SU-DHL-6 (cell line): Measurements from ENCODE around the gene CADM2.

ENCODE experiments used
- H2AFZ ChIP-seq: fragments of 200-600 bp; sonication (generic); 2 replicates; pipeline ENCODE4 v1.6.1; 2014; ENCODE audit warnings: low read depth, mild to moderate bottlenecking, moderate library complexity, mixed read lengths, antibody characterized with exemption, low read length; ENCODE audit not compliant: severe bottlenecking
- H3F3A ChIP-seq: fragments of 200-600 bp; shearing (Covaris generic); 2 replicates; pipeline ENCODE4 v1.6.0; 2016; ENCODE audit warnings: antibody characterized with exemption, mild to moderate bottlenecking; ENCODE audit not compliant: insufficient read depth
- H3K27ac ChIP-seq: fragments of 200-600 bp; sonication (generic); 2 replicates; pipeline ENCODE4 v1.5.1; 2016; ENCODE audit warnings: low read depth, mild to moderate bottlenecking, low read length, moderate library complexity, mixed read lengths
- H3K27me3 ChIP-seq: fragments of 200-600 bp; sonication (generic), shearing (Covaris generic); 2 replicates; pipeline ENCODE4 v1.6.0; 2014; ENCODE audit warnings: mild to moderate bottlenecking, low read length
- H3K36me3 ChIP-seq: fragments of 200-600 bp; sonication (generic); 2 replicates; pipeline ENCODE4 v1.6.1; 2014; ENCODE audit warnings: mild to moderate bottlenecking, low read length, mixed read lengths
- H3K4me2 ChIP-seq: fragments of 300-600, 200-600 bp; shearing (Covaris generic), sonication (generic); 2 replicates; pipeline ENCODE4 v1.6.0; 2014; ENCODE audit warnings: low read length, low read depth, mild to moderate bottlenecking; ENCODE audit not compliant: poor library complexity, severe bottlenecking
- H3K4me3 ChIP-seq: fragments of 200-600 bp; sonication (generic); 2 replicates; pipeline ENCODE4 v1.5.1; 2014; ENCODE audit warnings: antibody characterized with exemption, low read length, mild to moderate bottlenecking, mixed read lengths; ENCODE audit not compliant: insufficient read depth, poor library complexity, severe bottlenecking
- H3K79me2 ChIP-seq: fragments of 200-600 bp; sonication (generic); 2 replicates; pipeline ENCODE4 v1.6.1; 2014; ENCODE audit warnings: mild to moderate bottlenecking, low read length, moderate library complexity; ENCODE audit not compliant: insufficient read depth
- H3K9ac ChIP-seq: fragments of 200-600 bp; sonication (generic); 2 replicates; pipeline ENCODE4 v1.7.0; 2014; ENCODE audit warnings: mild to moderate bottlenecking, low read length
- H3K9me2 ChIP-seq: fragments of 200-600 bp; sonication (generic); replicated peaks from 2 replicates; pipeline ENCODE4 v1.6.1; 2014; ENCODE audit warnings: low read length; ENCODE audit not compliant: insufficient read depth
- H3K9me3 ChIP-seq: fragments of 200-600 bp; sonication (generic); 2 replicates; pipeline ENCODE4 v1.6.1; 2014; ENCODE audit warnings: low read length, mixed read lengths; ENCODE audit not compliant: insufficient read depth
- H4K20me1 ChIP-seq: fragments of 200-600 bp; sonication (generic); 2 replicates; pipeline ENCODE4 v1.6.1; 2014; ENCODE audit warnings: low read depth, mild to moderate bottlenecking, antibody characterized with exemption, low read length, moderate library complexity, mixed read lengths
- CTCF ChIP-seq: fragments of 200-600 bp; sonication (generic); IDR thresholded peaks from one replicate; pipeline ENCODE4 v1.5.1; 2017; ENCODE audit warnings: antibody characterized with exemption, mild to moderate bottlenecking, low read length, moderate library complexity; ENCODE audit not compliant: insufficient read depth, poor library complexity, severe bottlenecking
- EZH2phosphoT487 ChIP-seq: fragments of 200-600 bp; sonication (generic), shearing (Covaris generic); conservative IDR thresholded peaks from 2 replicates; pipeline ENCODE4 v1.6.1; 2018; ENCODE audit warnings: mild to moderate bottlenecking, antibody characterized with exemption, low read length, moderate library complexity, mixed read lengths

Gene CADM2

GRCh38 chr3:85397434-85397833, 438.6 kb downstream of the CADM2 start:
- no peaks in the 10 kb centered on the region for H3K36me3 ChIP-seq
- no peaks in the 10 kb centered on the region for H3K9me3 ChIP-seq
- no peak overlapping the region for H2AFZ ChIP-seq
- no peak overlapping the region for H3K4me2 ChIP-seq
- H3K4me3 ChIP-seq, result no peak overlapping the region
- H3K79me2 ChIP-seq, result no peaks in the 10 kb centered on the region
- TF ChIP-seq EZH2phosphoT487 (no peak), CTCF (no peak)
- H3K9me2 ChIP-seq, result no peaks in the 10 kb centered on the region
- no peak overlapping the region for H3K27ac ChIP-seq
- H3K9ac ChIP-seq, result no peak overlapping the region
- H3F3A ChIP-seq, result no peaks in the 10 kb centered on the region
- no peaks in the 10 kb centered on the region for H4K20me1 ChIP-seq
- H3K27me3 ChIP-seq, result no peaks in the 10 kb centered on the region

- Histone ChIP-seq H2AFZ (no peak overlapping the region), H3K36me3 (no peaks in the 10 kb centered on the region), H3K9me2 (no peaks in the 10 kb centered on the region), H3K27me3 (no peaks in the 10 kb centered on the region), H3K4me2 (no peak overlapping the region), H3K27ac (no peak overlapping the region), H3K9ac (no peak overlapping the region), H4K20me1 (no peaks in the 10 kb centered on the region), H3K4me3 (no peak overlapping the region), H3K9me3 (no peaks in the 10 kb centered on the region), H3K79me2 (no peaks in the 10 kb centered on the region), H3F3A (no peaks in the 10 kb centered on the region)
- TF ChIP-seq CTCF (no peak), EZH2phosphoT487 (no peak)
These were observed 467.3 kb downstream of the CADM2 start for GRCh38 chr3:85426121-85426520.

- H3F3A ChIP-seq, result no peaks in the 10 kb centered on the region
- TF ChIP-seq EZH2phosphoT487 (no peak), CTCF (no peak)
- H3K27me3 ChIP-seq, result no peaks in the 10 kb centered on the region
- H3K27ac ChIP-seq, result no peak overlapping the region
- no peaks in the 10 kb centered on the region for H3K9me2 ChIP-seq
- no peaks in the 10 kb centered on the region for H3K9me3 ChIP-seq
- no peaks in the 10 kb centered on the region for H4K20me1 ChIP-seq
- H3K4me3 ChIP-seq, result no peak overlapping the region
- no peak overlapping the region for H3K4me2 ChIP-seq
- H2AFZ ChIP-seq, result no peak overlapping the region
- H3K9ac ChIP-seq, result no peak overlapping the region
- H3K36me3 ChIP-seq, result no peaks in the 10 kb centered on the region
- no peaks in the 10 kb centered on the region for H3K79me2 ChIP-seq
These were observed 468.7 kb downstream of the CADM2 start for GRCh38 chr3:85427467-85427866.

GRCh38 chr3:85432081-85432480, 473.3 kb downstream of the CADM2 start:
- no peaks in the 10 kb centered on the region for H3K79me2 ChIP-seq
- TF ChIP-seq EZH2phosphoT487 (no peak), CTCF (no peak)
- H3K9me3 ChIP-seq, result no peaks in the 10 kb centered on the region
- H3K9ac ChIP-seq, result no peak overlapping the region
- H4K20me1 ChIP-seq, result no peaks in the 10 kb centered on the region
- no peaks in the 10 kb centered on the region for H3F3A ChIP-seq
- no peaks in the 10 kb centered on the region for H3K27me3 ChIP-seq
- no peak overlapping the region for H3K4me2 ChIP-seq
- no peak overlapping the region for H3K4me3 ChIP-seq
- no peaks in the 10 kb centered on the region for H3K9me2 ChIP-seq
- no peak overlapping the region for H2AFZ ChIP-seq
- H3K27ac ChIP-seq, result no peak overlapping the region
- H3K36me3 ChIP-seq, result no peaks in the 10 kb centered on the region
